ENCODE results near the gene SFXN2.
"Not testable (repeated sequence)": the region's sequence is repeated elsewhere in the genome, so short reads cannot be mapped to it uniquely, and the experiment has no call there.

Gene SFXN2

DNA sequence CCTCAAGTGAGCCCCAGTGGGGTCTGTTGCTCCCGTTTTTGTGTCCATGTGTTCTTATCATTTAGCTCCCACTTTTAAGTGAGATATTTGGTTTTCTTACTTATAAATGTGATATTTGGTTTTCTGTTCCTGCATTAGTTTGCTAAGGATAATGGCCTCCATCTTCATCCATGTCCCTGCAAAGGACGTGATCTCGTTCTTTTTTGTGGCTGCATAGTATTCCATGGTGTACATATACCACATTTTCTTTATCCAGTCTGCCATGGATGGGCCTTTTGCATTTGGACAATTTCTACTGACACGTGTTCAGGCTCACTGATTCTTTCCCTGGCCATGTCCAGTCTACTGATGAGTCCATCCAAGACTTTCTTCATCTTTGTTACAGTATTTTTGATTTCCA is 9.6 kb downstream of the SFXN2 start:
- DNase-seq, result no peak

GRCh38 chr10:102726274-102726673 is 11.8 kb downstream of the SFXN2 start:
- DNase-seq, result no peak

- DNase-seq, result no peak
These were observed 12.8 kb downstream of the SFXN2 start for GRCh38 chr10:102727037-102727818.

DNA sequence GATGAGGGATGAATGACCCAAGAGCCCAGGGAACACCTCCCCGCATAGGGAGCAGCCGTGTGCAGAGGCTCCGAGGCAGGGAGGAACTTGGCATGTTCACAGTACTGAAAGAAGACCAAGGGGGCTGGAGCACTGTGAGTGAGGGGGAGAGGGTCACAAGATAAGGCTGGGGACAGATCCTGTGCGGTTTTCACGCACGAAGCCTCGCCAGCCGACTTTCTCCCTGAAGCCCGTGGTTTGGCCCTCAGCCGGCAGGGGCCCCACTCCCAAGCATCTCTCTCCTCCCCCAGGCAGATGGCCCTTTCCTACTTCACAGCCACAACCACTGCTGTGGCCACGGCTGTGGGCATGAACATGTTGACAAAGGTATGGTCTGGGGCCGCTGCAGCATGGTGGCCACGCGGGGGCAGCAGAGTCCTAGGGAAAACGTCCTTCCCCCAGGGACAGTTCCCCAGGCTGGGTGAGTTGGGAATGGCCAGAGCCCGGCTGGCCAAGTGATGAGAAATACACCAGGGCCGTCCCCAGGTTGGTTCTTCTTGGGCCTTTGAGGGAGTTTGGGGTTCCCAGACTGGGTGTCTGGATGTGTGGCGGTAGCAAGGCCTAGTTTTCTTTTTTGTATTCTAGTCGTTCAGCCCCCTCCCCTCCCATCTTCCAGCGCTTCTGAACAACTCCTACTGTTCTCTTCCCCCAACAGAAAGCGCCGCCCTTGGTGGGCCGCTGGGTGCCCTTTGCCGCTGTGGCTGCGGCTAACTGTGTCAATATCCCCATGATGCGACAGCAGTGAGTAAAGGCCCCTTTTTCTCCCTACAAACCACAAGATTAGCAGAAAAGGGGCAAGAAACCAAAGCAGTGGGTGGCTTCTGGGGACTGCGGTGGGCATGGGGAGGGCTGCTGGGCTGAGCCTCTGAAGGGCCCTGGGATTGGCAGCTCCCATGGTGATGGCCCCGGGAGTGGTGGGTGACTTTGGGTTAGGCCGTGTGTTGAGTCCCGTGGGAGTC is 14.9 kb downstream of the SFXN2 start:
- peak; percentile 67 to 79 for DNase-seq

DNA sequence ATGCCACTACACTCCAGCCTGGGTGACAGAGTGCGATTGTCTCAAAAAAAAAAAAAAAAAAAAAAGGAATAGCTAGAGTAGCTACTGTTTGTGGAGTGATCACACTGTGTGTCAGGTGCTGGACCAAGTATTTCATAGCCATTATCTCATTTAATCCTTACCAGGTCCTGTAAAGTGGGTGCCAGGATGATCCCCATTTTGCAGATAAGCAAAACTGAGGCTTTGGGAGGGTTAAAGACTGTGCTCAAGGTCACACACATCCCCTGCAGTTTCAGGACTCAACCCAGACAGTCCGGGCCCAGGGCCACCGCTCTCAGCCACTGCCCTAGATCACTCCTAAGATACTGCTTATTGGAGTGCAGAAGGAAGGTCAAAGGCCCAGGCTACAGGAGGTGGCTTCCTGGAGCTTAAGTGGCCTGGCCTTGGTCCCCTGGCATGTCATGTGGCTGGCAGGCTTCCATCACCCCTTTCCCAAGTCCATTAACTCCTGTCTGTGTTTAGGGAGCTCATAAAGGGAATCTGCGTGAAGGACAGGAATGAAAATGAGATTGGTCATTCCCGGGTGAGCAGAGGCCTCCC is 16.9 kb downstream of the SFXN2 start:
- DNase-seq, result no peak

DNA sequence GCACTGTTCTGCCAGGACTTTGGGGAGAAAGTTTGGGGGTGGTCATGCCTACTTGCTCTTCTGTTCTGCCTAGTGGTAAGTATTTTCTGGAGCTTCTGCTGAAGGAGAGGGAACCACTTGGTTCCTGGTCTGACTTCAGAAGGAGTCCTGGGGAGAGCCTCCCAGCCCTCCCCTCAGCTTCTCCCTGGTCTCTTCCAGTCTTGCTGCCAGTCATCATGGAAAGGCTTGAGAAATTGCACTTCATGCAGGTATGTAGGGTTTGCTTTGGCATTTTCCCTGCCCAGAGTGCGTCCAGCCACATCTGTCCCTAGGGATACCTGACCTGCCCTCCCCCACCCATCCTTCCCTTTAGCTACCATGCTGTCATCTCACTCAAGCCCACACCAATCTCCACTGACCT is 18.2 kb downstream of the SFXN2 start:
- DNase-seq, result no peak

GRCh38 chr10:102735065-102735562 is 20.7 kb downstream of the SFXN2 start:
- DNase-seq, result no peak

GRCh38 chr10:102738692-102739121 is 24.3 kb downstream of the SFXN2 start:
- no peak for DNase-seq

- DNase-seq, result no peak
These were observed 25.8 kb downstream of the SFXN2 start for GRCh38 chr10:102740229-102740628.

DNA sequence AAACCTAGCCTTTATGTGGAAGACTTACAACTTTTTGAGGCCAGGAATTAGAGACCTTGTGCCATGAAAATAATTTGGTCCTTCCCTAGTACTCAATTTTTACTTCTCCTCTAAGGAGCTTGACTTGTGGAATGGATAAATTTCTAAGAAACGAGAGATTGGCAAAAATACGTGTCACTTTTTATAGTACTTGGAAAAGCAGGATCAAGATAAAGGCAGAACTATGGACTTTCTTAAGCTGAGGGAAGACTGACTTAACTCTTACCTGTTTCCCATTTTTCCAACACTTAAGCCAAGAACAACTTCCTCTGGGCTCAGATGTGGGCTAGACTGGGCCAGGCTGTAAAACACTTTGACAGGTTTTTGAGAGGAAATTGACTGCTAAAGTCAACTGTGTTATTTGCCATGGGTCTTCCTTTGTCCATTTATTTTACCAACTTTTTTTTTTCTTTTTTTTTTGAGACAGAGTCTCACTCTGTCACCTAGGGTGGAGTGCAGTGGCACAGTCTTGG is 27.3 kb downstream of the SFXN2 start:
- DNase-seq, result no peak

- not testable (repeated sequence) for DNase-seq
These were observed 27.9 kb downstream of the SFXN2 start for GRCh38 chr10:102742313-102742712.

GRCh38 chr10:102743078-102743587 is 28.7 kb downstream of the SFXN2 start:
- no peak for DNase-seq

DNA sequence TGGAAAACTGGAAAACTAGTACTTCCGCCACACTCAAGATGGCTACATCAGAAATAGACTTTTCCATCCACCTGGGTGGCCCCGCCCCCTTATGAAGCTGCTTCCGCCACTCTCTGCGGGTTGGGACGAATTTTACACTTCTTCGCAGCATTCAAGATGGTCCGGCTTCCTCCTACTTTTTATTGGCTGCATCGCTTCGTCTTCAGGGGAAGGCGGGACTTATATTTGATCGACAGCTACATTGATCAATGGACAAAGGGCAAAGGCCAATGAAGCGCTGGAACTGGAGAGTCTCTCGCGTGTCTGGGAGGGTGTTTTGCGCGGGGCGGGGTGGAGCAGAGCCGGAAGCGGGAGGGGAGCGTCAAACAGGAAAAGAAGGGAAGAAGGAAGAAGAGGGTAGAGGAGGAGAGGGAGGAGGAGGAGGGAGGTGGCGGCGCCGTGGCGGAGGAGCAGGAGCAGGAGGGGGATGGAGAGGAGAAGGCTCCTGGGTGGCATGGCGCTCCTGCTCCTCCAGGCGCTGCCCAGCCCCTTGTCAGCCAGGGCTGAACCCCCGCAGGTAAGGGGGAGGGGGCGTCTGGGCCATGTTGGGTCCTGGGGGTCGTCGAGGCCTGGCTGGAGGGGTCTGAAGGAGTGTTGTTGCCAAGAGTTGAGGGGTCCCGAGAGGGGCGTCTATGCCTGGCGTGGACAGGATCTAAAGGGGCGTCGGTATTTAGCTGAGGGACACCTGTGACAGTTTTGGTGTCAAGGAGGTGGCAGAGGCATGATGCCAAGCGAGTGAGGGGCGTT is 29.3 kb downstream of the SFXN2 start, which contains the start of gene WBP1L:
Gene WBP1L, plus strand, starts transcription at position 361 of the 786 bp plus-strand sequence. Its CDS starts 106 bp downstream, at position 467.
- peak; percentile 96 to 98 for DNase-seq

GRCh38 chr10:102744374-102745051 is 30.1 kb downstream of the SFXN2 start:
- DNase-seq, result peak in 1 of 2 experiments; percentile 10

GRCh38 chr10:102745157-102745556 is 30.7 kb downstream of the SFXN2 start:
- no peak for DNase-seq

GRCh38 chr10:102752266-102752930 is 38.0 kb downstream of the SFXN2 start:
- no peak for DNase-seq

DNA sequence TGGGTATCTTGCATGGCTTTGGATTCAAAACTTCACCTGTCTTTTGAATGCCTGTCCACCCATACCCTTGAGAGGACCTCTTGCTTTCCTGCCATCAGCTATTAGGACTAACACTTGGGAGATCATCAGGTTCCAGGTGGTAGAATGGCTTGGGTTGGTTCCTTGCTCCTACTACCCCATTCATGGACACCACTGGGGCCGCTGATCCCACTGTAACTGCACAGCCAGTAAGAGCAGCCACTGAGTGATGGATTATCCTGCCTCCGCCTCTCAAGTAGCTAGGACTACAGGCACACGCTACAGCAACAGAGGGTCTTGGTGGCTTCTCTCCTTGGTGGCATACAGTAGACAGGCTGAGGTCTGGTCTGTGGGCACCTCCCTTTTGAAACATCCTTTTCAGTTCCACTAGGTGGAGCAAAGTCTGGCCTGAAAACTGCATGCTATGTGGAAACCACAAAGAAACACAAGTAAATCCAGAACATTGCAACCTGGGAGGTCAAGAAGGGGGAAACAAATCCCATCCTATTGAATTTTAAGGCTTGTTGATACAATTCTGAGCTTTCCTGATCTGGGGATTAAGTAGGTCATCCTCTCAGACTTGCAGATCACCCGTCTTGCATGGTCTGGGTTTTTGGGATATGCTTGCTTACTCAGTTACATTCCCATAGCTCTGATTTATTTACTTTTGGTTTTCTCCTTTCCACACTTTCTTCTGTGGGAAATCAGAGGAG is 38.7 kb downstream of the SFXN2 start:
- DNase-seq, result peak in 1 of 2 experiments; percentile 13

- no peak for DNase-seq
These were observed 39.3 kb downstream of the SFXN2 start for GRCh38 chr10:102753718-102754117.

DNA sequence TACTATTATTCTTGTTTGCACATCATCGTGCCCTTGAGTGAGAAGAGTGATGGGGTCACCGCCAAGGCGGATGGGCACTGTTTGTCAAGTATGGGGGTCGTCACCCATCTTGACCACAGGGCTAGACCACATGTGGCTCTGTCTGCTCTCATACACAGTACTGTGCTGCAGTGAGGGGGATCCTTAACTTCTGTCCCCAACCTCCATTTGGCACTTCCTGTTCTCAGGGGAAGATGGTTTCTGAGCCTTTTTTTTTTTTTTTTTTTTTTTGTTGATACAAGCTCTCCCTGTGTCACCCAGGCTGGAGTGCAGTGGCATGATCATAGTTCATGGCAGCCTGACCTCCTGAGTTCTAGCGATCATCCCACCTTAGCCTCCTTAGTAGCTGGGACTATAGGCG is 42.9 kb downstream of the SFXN2 start:
- no peak for DNase-seq

Measured in SHP77 (cell line).